WI38 (cell line): ENCODE results near the gene PDCL3.
A peak's percentile ranks its signal among the peaks of the same experiment; 100 is the strongest.

Source experiments
- H3K4me3 ChIP-seq: 2 replicates; pipeline ENCODE4 v1.5.1; 2011; ENCODE audit warnings: low read depth, mild to moderate bottlenecking, control low read depth, low read length
- TF ChIP-seq, protein P1 (sequence below): IDR thresholded peaks from 2 replicates; pipeline ENCODE4 v1.5.1; 2012; ENCODE audit warnings: low read depth, mild to moderate bottlenecking, control low read depth, low read length

PDCL3 gene

DNA sequence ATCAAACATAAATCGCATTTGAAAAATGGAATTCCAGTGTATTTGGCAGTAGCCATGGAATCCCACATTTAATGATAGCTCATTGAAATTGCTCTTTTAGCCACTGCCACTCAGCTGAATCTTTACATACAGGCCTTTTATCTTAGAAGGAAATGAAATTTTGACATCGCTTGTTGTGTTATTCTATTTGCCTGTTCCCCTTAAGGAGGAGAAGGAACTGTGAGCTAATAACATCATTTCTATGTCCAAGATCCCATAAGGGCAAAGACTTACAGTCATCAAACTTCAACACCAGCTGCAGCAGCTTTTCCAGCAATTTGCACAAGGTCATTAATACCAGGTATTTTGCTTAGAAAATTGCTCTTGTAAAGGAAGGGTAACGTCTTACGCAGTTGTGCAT, 6.0 kb upstream of the PDCL3 start:
- TF ChIP-seq, protein P1, sequence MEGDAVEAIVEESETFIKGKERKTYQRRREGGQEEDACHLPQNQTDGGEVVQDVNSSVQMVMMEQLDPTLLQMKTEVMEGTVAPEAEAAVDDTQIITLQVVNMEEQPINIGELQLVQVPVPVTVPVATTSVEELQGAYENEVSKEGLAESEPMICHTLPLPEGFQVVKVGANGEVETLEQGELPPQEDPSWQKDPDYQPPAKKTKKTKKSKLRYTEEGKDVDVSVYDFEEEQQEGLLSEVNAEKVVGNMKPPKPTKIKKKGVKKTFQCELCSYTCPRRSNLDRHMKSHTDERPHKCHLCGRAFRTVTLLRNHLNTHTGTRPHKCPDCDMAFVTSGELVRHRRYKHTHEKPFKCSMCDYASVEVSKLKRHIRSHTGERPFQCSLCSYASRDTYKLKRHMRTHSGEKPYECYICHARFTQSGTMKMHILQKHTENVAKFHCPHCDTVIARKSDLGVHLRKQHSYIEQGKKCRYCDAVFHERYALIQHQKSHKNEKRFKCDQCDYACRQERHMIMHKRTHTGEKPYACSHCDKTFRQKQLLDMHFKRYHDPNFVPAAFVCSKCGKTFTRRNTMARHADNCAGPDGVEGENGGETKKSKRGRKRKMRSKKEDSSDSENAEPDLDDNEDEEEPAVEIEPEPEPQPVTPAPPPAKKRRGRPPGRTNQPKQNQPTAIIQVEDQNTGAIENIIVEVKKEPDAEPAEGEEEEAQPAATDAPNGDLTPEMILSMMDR = no peak
- no peak overlapping the region for H3K4me3 ChIP-seq

DNA sequence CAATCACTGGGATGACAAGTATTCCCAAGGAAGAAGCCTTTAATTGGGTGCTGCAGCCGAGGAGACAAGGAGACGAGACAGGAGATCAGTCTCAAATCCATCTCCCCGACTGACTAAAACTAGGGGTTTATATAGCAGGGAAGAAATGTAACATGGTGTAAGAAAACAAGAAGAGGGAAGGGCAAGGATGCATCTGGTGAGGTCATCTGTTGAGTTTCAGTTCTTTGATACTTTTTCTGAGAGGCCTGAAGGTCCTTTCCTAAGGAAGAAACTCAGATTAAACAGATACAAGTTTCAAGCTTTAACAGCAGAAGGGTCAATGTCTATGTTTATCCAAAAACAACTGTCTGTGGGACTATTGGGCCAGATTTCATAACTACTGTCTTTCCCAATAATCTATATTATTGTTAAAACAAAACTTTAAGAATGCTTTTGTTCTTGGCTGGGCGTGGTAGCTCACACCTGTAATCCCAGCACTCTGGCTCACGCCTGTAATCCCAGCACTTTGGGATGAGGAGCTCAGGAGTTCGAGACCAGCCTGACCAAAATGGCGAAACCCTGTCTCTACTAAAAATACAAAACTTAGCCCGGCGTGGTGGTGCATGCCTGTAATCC, 2.5 kb upstream of the PDCL3 start:
- TF ChIP-seq, protein P1 = no peak
- no peak overlapping the region for H3K4me3 ChIP-seq

DNA sequence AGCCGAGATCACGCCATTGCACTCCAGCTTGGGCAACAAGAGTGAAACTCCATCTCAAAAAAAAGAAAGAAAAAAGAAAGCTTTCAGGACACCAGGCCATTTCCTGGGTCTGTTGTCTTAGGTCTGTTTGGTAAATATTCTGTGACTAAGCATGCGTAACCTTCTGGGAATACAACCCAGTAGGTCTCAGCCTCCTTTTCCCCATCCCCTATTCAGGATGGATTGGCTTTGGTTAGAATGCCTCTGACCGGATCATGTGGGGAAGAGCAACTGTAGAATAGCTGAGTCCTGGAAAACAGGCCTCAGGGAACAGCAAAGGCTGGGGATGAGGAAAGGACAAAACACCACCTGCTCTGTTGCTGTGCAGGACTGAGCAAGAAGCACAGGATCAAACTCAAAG, 1.6 kb upstream of the PDCL3 start:
- no peak overlapping the region for H3K4me3 ChIP-seq
- TF ChIP-seq, protein P1 = no peak

DNA sequence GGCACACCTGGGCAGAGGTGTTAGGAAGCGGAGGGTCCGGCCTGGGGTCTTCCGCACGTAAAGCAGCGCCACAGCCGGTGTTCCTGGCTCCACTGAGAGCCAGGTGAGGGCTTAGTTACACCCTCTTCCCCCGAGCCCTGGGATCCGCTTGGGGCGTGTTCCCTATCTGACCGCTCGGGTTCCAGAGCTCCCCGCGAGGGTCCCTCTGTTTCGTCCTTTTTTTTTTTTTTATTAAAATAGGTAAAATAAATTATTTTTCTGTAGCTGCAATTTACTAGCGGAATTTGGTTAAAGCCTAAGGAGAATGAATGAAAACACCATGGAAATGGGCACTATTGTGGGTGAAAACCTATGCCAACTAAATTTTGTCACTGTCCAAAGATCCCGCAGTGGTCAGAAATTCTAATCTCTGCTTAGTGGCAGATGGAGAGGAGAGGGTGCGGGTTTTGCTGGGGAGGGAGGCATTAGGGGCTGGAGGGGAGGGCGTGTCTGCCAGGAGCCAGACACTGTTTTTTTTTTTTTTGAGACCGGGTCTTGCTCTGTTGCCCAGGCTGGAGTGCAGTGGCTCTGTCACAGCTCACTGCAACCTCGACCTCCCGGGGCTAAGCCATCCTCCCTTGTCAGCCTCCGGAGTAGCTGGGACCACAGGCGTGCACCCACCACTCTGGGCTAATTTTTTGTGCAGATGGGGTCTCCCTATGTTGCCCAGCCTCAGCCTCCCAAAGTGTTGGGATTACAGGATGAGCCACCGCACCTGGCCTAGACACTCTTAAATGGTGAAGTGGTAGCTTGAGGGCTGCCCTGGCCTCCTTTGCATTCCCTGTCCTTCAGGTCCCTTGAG, 834 bp downstream of the PDCL3 start:
- peak overlapping the region; percentile 96 for H3K4me3 ChIP-seq

DNA sequence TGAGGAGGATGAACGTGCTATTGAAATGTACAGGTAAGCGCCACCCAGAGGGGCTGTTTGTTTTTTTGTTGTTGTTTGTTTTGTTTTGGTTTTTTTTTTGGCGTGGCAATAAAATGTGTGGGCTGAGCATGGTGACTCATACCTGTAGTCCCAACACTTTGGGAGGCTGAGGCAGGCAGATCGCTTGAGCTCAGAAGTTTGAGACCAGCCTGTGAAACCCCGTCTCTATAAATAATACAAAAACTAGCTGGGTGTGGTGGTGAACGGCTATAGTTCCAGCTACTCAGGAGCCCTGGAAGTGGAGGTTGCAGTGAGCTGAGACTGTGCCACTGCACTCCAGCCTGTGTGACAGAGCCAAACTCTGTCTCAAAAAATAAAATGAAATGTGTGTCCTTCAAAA, 6.2 kb downstream of the PDCL3 start:
- TF ChIP-seq, protein P1 = no peak
- H3K4me3 ChIP-seq = no peak overlapping the region

More for the DNA sequence above, 834 bp downstream of the PDCL3 start:
- TF ChIP-seq, protein P1 = no peak

DNA sequence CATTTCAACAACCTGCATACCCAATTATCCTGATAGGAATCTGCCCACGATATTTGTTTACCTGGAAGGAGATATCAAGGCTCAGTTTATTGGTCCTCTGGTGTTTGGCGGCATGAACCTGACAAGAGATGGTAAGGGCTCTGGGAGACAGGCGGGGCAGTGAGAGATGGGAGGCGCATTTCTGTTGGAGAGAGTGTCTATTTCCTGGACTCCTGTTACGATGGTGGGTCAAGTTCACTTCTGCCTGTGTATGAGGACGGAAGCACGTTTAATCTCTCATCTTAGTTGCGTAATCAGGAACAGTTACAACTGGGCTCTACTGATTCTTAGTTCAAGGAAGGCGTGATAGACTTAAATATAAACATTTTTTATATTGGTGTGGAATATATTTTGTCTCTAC, 8.9 kb downstream of the PDCL3 start:
- TF ChIP-seq, protein P1 = no peak

DNA sequence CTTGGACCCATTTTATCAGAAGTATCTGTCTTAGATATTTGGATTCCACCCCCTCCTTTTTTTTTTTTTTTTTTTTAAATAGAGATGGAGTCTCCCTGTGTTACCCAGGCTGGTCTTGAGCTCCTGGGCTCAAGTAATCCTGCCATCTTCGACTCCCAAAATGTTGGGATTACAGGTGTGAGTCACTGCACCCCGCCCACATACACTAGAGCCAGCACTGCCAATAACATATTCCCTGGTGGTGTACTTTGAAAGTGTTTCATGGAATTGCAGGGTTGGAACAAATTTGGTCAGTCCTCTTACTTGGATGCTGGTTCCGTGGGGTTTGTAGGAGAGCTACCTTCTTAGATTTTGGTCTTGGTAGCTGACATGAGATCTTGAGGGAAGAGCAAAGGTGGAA, 15.0 kb downstream of the PDCL3 start:
- TF ChIP-seq, protein P1 = no peak
- no peak overlapping the region for H3K4me3 ChIP-seq

More for the DNA sequence above, 8.9 kb downstream of the PDCL3 start:
- no peak overlapping the region for H3K4me3 ChIP-seq
